Measurements from ENCODE around the gene LATS2.

- TF ChIP-seq CTCF (IDR thresholded peaks at IDR 0.05) = no peak
- TF ChIP-seq POLR2A (IDR thresholded peaks at IDR 0.05) = no peak
These were observed 28.7 kb downstream of the LATS2 start for GRCh38 chr13:21032656-21033055.

Measured in thyroid gland (tissue), 4 donors.